GM10847 (cell line): ENCODE results near the gene ROR2.

Source experiments
- POLR2A ChIP-seq: IDR thresholded peaks from 2 replicates; pipeline ENCODE4 v1.6.1; 2011; ENCODE audit not compliant: insufficient read length; ENCODE audit errors: extremely low read depth

Gene ROR2

DNA sequence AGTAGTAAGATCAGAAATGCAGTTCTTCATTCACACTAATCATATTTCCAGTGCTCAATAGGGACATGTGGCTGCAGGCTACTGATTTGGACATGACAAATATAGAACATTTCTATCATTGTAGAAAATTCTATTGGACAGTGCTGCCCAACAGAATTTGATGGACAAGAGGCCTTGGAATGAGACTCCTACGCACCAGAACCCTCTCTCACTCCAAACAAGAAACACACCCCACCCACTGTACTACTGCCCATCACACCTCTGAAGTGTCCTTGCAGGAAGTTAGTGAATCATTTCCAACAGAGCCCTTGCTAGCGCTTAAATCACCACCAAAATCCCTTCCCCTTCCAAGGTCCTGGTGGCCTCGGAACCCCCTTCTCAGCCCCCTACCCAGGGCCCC is 66.5 kb downstream of the ROR2 start:
- no peak for TF ChIP-seq POLR2A

DNA sequence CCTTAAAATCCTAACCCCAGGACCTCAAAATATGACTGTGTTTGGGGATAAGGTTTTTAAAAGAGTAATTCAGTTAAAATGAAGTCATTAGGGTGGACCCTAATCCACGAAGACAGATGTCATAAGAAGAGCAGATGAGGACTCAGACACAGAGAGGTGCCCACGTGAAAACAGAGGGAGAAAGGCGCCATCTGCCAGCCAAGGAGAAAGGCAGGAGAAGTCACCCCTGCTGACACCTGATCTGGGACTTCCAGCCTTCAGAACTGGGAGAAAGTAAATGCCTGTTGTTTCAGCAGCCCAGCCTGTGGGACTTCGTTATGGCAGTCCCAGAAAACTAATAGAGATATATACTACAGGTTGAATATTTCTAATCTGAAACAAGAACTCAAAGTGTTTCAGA is 67.4 kb downstream of the ROR2 start:
- no peak for TF ChIP-seq POLR2A

- TF ChIP-seq POLR2A: no peak
Observed at GRCh38 chr9:91880378-91880972, 69.6 kb downstream of the ROR2 start.

DNA sequence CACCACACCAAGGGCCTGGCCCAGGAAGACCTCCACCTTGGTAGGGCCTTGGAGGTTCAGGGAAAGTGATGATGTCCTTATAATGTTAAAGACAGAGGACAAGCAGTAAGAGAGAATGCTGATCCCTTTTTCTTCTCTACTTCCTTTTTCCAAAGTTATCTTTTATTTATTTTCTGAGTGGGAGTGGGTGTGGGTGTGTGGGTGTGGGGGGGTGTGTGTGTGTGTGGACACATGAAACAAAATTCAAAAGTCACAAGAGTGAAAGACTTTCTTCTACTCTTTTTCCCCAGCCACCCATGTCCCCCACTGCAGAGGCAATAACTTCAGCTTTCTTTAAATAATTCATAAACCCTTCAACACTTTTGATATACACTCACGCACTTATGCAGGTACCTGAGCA is 70.8 kb downstream of the ROR2 start:
- TF ChIP-seq POLR2A: no peak

- no peak for TF ChIP-seq POLR2A
Observed at GRCh38 chr9:91873637-91874051, 76.4 kb downstream of the ROR2 start.

- TF ChIP-seq POLR2A: no peak
Observed at GRCh38 chr9:91868732-91869391, 81.2 kb downstream of the ROR2 start.

DNA sequence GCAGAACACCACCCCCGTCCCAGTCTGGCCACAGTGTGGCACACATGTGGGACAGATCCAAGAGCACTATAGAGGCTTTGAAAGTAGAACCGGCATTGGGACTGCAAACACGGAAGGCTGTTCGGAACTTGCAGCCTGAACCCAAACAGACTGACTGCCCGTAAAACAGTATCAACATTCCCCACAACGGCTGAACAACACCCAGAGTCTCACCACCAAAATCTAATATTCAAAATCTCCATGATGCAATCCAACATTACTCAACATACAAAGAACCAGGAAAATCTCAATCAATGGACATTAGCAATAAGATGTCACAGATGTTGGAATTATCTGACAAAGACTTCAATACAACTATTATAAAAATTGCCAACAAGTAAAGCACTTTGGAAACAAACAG is 82.3 kb downstream of the ROR2 start:
- TF ChIP-seq POLR2A: no peak

DNA sequence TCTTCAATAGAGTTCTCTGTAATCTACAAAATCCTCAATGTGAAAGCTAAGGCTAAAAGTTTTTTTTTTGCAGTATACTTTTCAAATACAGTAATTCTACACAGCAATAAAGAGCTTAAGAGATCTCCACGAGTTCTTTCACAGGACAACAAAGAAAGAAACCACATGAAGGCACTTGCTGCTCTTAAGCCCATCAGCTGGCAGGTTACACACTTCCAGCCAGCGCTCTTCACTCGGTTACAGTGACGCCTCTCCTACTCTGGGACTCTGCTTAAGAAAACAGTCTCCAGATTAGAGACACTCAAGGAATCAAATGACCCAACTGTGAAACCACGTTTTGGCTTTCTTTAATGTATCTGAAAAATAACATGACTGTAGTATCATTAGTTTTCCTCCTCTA is 85.0 kb downstream of the ROR2 start:
- no peak for TF ChIP-seq POLR2A

DNA sequence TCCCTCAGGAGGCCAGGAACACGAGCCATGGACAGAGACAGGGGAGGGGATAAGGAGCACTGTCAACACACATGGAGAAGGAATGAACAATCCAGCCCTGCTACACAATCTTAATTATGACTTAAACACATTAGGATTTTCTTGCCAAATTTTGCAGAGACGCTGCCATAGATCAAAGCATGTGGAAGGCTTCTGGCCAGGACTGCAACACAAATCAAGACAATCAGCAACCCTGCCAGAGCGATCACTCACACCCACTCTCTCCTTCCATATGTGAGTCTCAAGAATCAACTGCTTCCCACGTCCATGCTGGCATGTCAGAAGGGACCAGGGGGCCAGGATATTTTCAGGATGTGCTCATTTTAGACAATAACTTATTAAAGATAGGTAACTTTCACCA is 85.6 kb downstream of the ROR2 start:
- no peak for TF ChIP-seq POLR2A

- TF ChIP-seq POLR2A: no peak
Observed at GRCh38 chr9:91863469-91863868, 86.6 kb downstream of the ROR2 start.

DNA sequence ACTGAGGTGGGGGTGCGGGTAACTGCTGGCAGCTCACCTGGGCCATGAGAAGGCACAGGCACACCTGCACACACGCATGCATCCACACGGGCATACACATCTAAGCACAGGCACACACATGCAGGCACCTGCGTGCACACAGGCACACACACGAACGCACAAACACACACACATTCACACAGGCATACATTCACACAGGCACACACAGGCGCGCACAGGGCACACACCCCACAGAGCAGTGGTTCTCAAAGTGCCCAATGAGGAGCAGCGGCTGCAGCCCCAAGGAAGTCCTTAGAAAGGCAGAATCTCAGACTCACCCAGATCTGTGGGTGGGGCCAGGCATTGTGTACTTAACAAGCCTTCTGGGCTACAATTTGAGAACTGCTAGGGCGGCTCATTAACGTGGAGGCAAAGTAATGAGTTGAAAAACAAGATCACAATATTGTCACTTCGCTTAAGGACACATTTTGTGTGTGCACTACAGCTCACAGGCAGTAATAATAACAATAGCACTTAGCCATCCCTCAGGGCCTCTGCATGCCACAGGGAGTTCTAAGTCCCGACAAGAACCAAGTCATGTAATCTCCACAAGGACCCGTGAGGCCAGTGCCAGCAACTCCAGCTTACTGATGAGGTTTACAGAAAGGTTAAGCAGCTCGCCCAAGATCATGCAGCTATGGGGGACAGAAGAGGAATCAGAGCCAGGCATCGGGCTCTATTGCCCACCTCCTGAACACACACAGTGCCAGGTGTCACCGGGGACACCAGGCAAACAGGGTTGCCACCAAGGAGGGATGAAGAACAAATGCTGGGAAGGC is 91.6 kb downstream of the ROR2 start:
- no peak for TF ChIP-seq POLR2A

DNA sequence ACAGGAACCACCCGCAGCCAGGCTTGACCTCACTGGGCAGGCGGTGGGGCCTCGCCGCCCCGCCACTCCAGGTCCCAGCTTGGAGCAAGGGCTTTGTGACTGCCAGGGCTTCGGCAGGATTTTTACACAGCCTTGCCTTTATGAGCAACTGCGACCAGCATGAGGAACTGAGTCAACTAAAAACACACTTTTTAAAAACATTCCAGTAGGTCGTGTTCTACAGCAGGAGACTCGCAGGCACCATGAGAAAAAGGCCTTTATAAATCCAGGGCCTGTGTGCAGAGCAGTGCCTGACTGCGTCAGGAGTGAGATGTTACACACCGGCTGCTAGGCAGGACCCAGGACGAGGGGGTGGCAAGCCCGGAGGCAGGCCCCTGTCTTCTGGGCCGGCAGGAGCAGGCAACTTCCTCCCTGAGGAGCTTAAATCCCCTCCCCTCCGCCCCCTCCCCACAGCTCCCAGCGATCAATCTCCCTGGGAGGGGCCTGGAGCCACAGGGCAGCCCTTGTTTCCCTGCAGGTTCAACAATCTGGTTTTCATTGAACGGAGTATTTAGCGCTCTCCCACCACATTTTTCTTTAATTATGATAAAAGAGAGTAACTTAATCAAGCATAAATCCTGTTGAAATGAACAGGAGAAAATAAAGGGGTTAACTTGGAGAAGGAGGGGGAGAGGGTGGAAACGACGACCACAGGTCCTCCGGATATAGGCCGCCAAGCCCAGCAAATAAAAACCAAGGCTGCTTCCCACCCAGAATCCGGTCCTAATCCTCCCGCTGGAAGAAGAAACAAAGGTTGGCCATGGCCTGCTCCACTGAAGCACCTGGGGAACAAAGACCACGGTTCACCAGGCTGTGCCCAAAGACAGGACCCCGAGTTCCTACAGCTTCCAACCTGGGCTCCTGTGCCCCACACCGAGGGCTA is 92.5 kb downstream of the ROR2 start:
- no peak for TF ChIP-seq POLR2A

GRCh38 chr9:91856419-91856818 is 93.6 kb downstream of the ROR2 start:
- no peak for TF ChIP-seq POLR2A

DNA sequence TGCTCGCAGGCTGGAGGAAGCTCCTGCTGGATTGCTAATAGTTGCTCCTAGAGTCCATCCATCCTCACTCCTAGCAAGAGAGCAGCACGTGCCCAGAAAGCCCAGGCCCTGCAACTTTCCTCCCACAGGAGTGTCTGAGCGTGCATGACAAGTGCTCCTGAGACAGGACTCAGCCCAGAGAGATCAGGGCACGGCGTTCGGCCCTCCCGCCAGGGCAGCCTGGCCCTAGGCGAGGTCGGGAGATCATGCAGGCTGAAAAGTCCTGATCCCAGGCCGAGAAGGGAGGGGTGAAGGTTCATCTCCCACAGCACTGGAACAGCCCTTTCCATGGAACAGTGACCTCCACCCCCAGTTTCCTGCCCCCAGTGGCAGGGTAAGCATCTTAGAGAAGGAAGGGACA is 94.8 kb downstream of the ROR2 start:
- TF ChIP-seq POLR2A: no peak

DNA sequence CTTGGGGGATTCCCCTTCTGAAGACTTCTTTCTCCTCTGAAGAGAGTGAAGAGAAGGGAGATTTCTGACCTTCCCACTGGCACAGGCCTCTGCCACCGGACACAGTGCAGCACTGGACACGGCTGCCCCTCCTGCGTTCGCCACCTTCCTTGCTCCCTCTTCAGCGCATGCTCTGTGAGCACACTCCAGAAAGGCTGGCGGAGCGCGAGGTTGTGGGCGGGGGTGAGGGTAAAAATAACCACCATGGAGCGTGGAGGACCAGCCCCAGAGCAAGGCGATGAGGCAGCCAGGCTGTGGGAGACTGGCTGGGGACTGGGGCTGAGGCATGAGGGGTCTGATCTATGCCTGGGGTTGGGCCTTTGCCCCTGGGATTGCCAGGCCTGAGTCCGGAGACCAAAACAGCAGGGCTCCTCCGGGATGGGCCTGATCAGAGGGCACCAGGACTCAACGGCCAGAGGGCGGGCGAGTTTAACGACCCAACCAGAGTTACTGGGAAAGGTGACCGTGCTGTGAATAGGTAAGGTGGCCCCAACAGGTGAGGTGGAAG is 97.2 kb downstream of the ROR2 start:
- TF ChIP-seq POLR2A: no peak
